ENCODE measurements around the gene PYGO2.
A peak's percentile ranks its signal among the peaks of the same experiment; 100 is the strongest.

The PYGO2 gene

DNA sequence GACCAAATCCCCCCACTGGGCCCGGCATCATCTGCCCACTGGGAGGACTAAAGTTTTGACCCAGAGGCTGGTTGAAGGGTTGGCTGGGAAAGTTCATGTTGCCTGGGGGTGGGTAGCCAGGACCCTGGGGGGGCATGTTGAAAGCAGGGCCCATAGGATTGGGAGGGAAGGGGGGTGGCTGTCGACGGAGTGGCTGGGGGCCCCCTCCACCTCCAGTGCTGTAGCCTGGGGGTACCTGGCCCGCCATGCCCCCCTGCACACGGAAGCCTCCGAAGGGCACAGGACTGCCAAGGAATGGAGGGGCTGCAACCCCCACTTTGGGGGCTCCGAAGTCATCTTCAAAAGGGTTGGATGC, 2.2 kb downstream of the PYGO2 start:
- DNase-seq: no peak

- no peak for DNase-seq
Observed at GRCh38 chr1:154958681-154959425, 2.7 kb downstream of the PYGO2 start.

DNA sequence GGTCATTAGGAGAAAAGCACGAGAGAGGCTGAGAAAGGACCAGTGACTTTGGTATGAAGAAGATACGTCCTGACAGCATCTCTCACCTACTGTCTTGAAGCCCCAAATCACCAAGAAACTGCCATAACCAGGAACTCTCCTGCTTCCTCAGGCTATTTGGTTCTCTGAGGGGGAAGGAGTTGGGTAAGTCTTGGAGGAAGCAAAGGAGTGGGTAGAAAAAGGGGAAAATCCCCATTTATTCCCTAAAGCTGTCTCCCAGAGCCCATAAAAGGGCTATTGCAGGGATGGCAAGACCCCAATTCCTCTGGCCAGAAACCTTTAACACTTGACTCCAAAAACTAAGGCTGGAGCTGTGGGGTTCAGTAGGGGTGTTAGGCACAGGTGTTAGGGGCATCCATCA, 3.5 kb downstream of the PYGO2 start:
- no peak for DNase-seq

- no peak for DNase-seq
Observed at GRCh38 chr1:154957091-154957657, 4.4 kb downstream of the PYGO2 start.

DNA sequence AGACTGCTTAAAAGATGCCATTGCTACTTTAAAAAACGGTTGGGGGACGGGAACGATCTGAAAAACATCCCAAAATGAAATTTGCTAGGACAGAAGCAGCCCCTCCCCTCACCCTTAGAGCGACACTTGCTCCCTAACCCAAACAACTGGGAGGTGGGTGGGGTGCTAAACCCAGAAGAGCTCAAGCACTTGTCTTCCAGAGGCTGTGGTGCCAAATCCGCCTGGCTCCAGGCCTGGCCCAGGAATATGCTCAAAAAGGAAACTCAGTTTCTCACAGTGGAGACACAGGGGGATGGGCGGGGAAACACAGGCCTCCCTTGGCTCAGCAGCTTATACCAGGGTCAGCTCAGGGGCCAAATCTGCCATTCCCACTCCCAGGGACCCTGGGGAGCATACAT, 5.0 kb downstream of the PYGO2 start:
- DNase-seq: no peak

DNA sequence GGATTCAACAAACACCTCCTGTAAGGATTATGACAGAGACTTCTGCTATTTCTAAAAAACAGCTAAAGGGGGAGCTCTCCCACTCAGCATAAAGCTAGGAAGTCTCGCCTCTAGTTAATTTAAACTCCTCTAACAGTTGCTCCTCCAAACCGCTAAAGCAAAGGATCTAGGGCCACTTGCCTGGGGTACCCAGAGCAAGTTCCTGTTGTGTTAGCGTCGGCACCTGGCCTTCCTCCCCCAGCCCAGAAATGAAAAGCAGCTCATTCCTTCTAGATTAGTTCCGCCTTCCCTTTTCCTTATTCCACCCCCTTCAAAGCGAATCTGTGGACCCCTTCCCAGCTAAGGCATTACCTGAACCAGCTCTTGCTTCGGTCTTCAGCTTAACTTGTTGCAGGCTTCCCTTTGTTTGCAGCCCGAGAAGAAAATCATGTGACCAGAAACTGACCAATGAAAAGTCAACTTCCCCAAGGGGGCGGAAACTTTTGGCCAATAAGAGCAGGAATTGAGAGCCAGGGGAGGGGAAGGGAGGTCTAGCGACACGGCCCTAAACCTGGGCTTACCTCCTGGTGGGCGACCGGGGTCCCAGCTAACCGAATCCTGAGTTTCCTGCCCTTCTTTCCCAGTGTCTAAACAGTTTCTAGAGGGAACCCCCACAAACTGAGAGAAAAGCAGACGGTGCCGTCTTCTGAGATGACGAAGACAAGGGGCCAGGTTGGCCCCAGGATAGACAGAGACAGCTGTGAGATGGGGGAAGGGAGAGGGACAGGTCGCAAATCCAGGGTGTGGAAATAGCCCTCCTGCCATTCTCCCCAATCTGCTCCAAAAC, 5.7 kb downstream of the PYGO2 start, which contains the start of gene PBXIP1:
Gene PBXIP1, minus strand, starts transcription at position 382 of the 826 bp plus-strand sequence. CDS start 2,378 bp downstream, outside the sequence.
- peak; percentile 63 to 76 for DNase-seq

GRCh38 chr1:154955039-154955717, 6.4 kb downstream of the PYGO2 start:
- peak; percentile 63 to 73 for DNase-seq

- DNase-seq: no peak
Observed at GRCh38 chr1:154954541-154954940, 7.0 kb downstream of the PYGO2 start.

GRCh38 chr1:154953611-154954038, 8.0 kb downstream of the PYGO2 start:
- DNase-seq: no peak

GRCh38 chr1:154952664-154953063, 8.9 kb downstream of the PYGO2 start:
- no peak for DNase-seq

DNA sequence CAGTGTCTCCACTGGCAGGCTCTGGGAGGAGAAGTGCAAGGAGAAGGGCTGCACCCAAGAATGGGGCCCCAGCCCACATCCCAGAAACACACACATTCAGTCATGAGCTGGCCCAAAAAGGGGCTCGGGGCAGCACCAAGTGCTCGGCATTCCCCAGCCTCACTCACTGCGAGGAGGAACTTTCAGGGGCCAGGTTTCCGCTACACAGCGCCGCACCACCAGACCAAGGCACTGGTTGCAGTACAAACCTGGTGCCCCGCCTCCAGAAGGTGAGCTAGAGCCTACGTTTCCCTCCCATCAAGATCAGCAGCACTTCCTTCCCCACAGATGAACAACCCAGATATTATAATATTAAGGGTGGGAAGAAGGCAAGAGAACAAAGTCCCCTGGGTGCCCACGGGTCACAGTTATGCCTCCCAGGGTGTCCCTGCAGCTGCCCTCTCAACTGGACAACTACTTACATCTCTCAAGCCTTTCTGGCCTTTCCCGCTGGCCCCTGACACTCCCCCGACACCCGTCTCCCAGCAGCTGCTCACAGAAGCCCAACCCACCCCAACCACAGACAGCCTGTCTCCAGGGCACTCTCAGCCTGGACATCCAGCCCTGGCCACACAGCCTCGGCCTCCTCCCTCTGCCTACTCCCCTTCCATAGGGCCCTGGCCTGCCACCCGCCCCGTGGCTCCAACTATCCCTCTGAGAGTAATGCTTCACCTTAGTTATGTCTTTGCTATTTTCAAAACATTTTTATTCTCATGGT, 9.5 kb downstream of the PYGO2 start:
- no peak for DNase-seq

DNA sequence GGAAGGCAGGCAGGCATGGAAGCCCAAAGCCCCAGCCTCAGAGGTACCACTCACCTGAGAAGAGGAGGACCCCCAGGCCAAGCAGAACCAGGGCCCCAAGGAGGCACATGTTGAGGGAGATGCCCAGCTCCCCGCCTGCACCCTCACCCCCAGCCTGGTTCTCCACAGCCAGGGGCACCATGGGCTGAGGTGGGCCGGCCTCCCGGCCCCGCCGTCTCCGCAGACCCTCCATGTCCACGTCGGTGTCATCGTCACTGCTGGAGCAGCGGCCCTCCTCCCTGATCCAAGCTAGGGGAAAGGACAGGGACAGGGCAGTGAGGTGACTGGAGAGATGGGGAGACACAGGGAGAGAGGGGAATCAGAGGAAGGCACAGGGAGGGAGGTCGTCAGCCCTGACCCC, 13.5 kb downstream of the PYGO2 start:
- no peak for DNase-seq

DNA sequence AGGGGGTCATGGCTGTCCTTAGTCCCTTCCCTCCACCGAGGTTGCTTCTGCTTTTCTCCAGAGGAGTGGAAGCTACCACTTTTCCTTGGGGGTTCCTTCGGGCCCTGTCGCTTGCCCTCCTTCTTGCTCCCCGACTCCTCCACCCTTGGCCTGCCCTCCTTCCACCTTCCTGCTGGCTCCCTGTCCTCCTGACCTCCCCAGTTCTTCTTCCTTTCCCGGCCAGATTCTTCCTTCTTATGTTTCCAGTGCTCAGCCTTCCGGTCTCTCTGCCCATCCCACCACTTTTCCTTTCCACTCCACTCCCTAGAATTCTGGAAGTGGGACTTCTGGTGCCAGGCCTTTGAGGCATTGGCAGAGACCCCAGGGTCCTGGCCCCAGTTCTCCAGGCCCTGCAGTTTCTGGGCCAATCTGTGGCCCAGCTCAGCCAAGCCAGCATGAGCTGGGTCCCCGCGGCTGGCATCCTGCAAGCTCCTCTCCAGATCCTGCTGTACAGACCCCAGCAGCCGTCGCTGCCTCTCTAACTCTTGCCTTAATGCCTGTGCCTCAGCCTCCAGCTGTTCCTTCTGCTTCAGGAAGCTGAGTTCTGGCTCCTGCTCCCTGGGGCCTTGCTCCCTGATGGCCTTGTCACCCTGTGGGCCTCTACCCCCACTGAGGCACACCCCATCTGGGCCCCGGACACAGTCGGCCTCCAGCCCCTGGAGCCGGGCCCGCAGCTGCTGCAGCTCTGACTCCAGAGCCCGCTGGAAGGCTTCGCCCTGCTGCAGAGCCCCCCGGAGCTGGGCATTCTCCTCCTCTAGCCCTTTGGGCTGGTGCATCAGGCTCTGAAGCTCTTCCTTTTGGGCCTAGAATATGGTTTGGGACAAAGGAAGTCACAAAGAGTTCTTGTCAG, 15.4 kb downstream of the PYGO2 start:
- no peak for DNase-seq

DNA sequence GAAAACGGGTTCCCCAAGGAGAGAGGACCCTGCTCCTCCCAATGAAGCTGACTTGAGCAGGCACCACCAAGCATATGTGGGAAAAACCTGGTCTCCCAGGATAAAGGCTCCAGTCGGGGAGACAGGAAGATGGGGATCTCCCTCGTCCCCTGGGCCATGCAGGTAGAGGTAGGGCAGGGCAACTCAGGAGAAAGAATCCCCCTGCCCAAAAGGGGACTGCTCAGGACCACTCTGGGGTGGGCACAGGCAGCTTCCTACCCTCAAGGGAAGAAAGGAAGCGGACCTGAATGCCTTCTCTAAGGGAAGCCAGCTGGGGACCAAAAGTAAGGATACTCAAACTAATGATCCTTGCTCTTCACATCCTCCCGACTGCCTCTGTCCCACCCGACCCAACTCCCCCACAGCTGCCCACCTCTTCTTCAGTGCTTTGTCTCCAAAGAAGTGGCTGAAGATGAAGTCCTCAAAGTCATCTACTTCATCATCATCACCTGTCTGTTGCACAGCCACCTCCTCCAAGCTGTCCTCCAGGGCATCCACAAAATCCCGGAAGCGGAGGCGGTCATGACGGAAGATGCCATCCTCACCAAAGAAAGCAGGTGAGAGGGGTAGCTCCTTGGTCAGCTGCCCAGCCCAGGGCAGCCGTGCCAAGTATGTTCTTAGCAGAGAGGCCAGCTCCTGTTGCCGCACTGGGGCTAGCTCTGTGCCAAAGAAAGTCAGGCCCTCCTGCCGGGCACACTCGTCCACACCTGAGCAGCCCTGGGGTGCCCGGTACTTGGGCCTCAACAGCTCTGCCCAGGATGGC, 16.2 kb downstream of the PYGO2 start:
- no peak for DNase-seq

- DNase-seq: no peak
Observed at GRCh38 chr1:154944401-154945159, 17.0 kb downstream of the PYGO2 start.

- DNase-seq: no peak
Observed at GRCh38 chr1:154943649-154944400, 17.8 kb downstream of the PYGO2 start.

DNA sequence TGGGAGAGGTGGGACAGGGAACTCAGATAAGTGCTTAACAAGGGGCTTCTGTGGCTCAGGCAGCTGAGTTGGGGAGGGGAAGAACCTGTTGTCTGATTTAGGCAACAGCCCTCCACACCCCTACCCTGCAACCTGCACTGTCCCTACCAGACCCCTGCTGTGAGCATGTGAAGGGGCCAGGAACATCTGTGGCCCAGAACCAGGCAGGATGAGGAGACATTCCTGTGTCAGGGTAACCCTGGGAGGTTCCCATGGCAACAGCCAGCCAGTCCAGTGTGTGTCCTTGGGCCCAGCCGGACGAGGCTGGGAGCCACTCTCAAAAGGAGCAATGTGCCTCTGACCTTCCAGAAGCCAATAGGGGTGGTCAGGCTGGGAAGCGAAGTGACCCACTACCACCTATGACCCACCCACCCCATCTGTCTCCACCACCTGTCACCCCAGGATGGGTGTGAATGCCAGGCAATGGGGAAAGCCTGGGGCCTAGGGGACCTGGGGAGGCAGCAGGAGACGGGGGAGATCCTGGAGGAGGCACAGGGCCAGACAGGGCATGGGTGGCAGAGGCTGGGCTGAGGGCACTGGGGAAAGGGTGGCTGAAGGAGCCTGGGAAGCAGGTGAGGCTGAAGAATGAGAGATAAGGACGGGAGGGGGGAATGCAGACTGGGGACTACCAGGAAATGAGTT, 20.1 kb downstream of the PYGO2 start:
- DNase-seq: no peak

GRCh38 chr1:154940651-154941194, 20.9 kb downstream of the PYGO2 start:
- DNase-seq: no peak
